MG63 (cell line): ENCODE data around the gene TRMT44. TPM values are rescaled to one million over a fixed set of nuclear protein-coding genes. Genes with fewer than 3 reads are reported as not detected.
A peak's percentile ranks its signal among the peaks of the same experiment; 100 is the strongest.
"Not testable (repeated sequence)": the region's sequence is repeated elsewhere in the genome, so short reads cannot be mapped to it uniquely, and the experiment has no call there.

ENCODE experiments used
- DNase-seq: peaks from one replicate; pipeline ENCODE4 v3.0.0-alpha.2; 2020
- H3K27me3 ChIP-seq: fragments of 250-450 bp; sonication (Bioruptor Pico); 2 replicates; pipeline ENCODE4 v1.5.1; 2020; ENCODE audit warnings: mild to moderate bottlenecking, moderate library complexity
- H3K36me3 ChIP-seq: fragments of 250-450 bp; sonication (Bioruptor Pico); 2 replicates; pipeline ENCODE4 v1.5.1; 2020; ENCODE audit warnings: mild to moderate bottlenecking, moderate library complexity
- H3K4me3 ChIP-seq: fragments of 250-450 bp; sonication (Bioruptor Pico); 2 replicates; pipeline ENCODE4 v1.5.1; 2020; ENCODE audit warnings: mild to moderate bottlenecking, moderate library complexity
- H3K9me3 ChIP-seq: fragments of 250-450 bp; sonication (Bioruptor Pico); 2 replicates; pipeline ENCODE4 v1.5.1; 2020; ENCODE audit warnings: mild to moderate bottlenecking, moderate library complexity
- total RNA-seq: library from RNA; depleted of rRNA; stranded (reverse); fragments of >200 nt; shearing (Covaris generic); gene quantifications from 2 replicates; pipeline ENCODE4 v1.2.3, GENCODE V29; 2014; ENCODE audit warnings: low replicate concordance

Gene TRMT44
- total RNA-seq, 1 experiment from 2014 or later, result 13.4 TPM

DNA sequence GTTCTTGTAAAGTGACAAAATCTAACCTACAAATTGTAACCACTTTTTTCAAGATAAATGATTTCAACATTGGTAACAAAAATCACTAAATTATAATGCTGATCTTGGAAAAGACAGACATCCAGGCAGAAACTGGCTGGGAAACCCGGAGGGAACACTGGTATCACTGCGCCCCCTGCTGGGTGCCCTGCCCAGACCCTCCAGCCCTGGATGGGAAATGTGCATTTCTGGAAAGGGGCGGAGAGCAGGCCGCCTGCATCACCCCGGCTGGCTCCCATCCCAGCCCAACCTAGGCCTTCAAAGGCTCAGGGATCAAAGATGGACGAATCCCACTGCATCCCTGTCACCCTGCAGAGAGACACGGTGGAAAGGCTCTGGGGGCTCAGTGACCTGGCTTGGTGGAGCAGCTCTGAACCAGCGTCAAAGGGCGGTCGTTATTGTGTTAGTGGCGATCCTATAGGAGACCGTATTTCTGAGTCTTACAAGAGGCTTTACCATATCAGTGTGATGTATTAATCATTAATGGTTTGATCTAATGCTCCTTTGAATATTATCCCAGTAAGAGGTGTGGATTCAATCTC is 37.3 kb upstream of the TRMT44 start:
- Histone ChIP-seq H3K9me3 (no peaks in the 10 kb centered on the region), H3K27me3 (no peaks in the 10 kb centered on the region), H3K36me3 (peaks cover 6% of the 10 kb centered on the region; the same call in 1 of the 2 replicates), H3K4me3 (no peak overlapping the region)
- peak; percentile 73 for DNase-seq

DNA sequence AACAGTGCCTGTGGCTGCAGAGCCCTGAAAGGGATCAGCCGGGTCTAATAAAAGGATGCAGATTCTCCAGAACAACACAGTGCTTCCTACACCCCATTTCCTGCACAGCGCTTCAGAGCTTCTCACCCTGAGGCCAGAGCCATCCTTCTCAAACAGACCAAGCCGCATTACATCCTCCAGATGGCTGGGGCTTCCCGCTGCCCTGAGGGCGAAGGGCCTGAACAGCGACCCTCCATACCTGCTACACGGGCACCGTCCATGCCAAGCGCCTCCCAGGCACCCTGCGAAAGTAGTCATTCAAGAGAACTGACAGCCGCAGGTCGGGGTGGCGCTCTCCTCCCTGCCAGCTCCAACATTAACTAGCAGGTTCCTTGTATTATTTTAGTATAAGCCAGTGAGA is 36.6 kb upstream of the TRMT44 start:
- Histone ChIP-seq H3K9me3 (no peaks in the 10 kb centered on the region), H3K27me3 (no peaks in the 10 kb centered on the region), H3K36me3 (peaks cover 6% of the 10 kb centered on the region; the same call in 1 of the 2 replicates), H3K4me3 (no peak overlapping the region)
- DNase-seq, result no peak

DNA sequence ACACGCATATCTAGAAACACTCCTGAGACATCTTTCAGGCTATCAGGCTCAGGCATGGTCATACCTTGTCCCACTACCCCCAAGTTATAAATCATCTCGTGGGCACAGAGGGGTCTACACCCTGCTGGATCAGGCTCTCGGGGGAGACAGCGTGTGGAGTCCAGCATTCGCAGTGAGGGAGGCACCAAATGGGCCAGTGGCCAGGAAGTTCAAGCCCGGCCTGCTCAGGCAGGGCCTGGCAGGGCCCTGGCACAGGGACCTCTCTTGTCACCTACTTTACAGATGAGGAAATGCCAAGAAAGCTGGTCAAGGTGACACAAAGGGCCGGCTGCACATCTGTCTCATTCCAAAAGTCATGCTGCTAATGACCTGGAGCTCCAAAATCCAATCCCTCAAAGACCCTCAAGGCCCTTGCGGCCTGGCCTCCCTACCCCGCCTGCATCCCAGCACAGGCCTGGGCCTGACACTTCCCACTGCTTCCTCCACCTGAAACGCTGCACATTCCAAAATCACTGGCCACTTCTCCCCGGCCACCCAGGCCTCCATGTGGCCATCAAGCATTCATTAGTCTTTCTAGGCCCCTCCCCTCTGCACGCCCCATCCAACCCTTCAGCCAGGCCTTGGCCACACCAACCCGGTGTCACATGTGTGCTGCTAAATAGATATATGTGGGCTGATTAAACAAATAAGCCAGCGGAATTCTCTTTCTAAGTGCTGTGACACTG is 35.6 kb upstream of the TRMT44 start:
- no peaks in the 10 kb centered on the region for H3K27me3 ChIP-seq
- no peak for DNase-seq

DNA sequence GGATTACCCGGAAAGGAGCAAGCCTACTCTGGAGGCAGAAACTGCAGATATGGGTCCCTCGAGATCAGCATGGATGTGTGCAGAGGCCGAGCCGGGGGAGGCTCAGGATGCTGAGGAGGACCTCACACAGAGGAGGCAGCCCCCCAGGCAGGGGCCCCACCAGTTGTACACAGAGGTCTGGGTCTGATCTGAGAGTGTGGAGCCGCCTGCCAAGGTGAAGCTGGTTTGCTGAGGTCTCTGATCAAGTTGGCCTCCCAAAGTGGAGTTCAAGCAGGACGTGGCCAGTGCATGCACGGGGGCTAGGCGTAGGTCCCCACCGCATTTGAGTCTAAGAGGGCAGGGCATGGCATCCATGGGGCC is 35.1 kb upstream of the TRMT44 start:
- no peak for DNase-seq
- H3K4me3 ChIP-seq, result no peak overlapping the region
- H3K27me3 ChIP-seq, result no peaks in the 10 kb centered on the region
- H3K9me3 ChIP-seq, result no peaks in the 10 kb centered on the region
- H3K36me3 ChIP-seq, result peaks cover 9% of the 10 kb centered on the region; the same call in 1 of the 2 replicates

More for the DNA sequence above, 35.6 kb upstream of the TRMT44 start:
- Histone ChIP-seq H3K36me3 (peaks cover 9% of the 10 kb centered on the region; the same call in 1 of the 2 replicates), H3K4me3 (no peak overlapping the region), H3K9me3 (no peaks in the 10 kb centered on the region)

DNA sequence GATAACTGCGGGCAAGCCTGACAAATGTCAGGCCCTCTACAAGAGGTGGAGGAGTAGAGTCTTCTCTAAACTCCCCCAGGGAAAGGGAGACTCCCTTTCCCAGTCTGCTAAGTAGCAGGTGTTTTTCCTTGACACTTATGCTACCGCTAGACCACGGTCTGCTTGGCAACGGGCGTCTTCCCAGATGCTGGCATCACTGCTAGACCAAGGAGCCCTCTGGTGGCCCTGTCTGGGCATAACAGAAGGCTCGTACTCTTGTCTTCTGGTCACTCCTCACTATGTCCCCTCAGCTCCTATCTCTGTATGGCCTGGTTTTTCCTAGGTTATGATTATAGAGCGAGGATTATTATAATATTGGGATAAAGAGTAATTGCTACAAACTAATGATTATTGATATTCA is 33.7 kb upstream of the TRMT44 start:
- not testable (repeated sequence) for H3K27me3 ChIP-seq, H3K36me3 ChIP-seq, H3K4me3 ChIP-seq, DNase-seq, H3K9me3 ChIP-seq

DNA sequence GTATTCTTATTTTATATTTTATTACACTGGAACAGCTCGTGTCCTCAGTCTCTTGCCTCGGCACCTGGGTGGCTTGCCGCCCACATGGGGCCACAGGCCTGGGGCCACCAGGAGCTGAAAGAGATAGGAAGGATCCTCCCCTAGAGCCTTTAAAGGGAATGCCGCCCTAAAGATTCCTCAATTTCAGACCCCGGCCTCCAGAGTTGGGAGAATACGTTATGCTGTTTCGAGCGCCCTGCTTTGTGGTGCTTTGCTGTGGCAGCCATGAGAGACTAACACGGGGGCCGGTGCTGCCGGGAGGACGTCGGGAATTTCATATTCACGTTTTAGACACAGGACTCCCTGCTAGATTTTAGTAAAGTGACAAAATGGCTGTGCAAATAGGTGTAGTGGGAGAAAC is 33.3 kb upstream of the TRMT44 start:
- no peak for DNase-seq

DNA sequence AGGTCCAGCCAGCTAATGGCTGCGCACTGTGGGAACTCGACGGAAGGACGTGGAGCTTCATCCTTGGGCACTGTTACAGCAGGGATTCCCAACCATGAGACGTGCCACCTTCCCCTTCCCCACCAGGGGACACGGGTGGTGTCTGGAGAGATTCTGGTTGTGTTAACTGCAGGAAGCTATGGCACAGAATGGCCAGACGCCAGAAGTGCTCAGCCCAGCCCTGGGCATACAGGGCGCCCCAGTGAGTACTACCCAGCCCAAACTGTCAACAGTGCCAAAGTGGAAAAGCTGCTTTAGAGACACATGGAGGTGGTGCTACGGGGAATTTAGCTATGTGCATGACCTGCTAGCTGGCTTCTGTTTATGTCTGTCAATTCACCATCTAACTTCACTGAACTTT is 32.8 kb upstream of the TRMT44 start:
- peaks cover 5% of the 10 kb centered on the region; the same call in 1 of the 2 replicates for H3K36me3 ChIP-seq
- no peak for DNase-seq
- H3K9me3 ChIP-seq, result no peaks in the 10 kb centered on the region
- no peak overlapping the region for H3K4me3 ChIP-seq
- H3K27me3 ChIP-seq, result no peaks in the 10 kb centered on the region

More for the DNA sequence above, 33.3 kb upstream of the TRMT44 start:
- no peak overlapping the region for H3K4me3 ChIP-seq
- H3K36me3 ChIP-seq, result peaks cover 9% of the 10 kb centered on the region; the same call in 1 of the 2 replicates
- no peaks in the 10 kb centered on the region for H3K9me3 ChIP-seq
- no peaks in the 10 kb centered on the region for H3K27me3 ChIP-seq

DNA sequence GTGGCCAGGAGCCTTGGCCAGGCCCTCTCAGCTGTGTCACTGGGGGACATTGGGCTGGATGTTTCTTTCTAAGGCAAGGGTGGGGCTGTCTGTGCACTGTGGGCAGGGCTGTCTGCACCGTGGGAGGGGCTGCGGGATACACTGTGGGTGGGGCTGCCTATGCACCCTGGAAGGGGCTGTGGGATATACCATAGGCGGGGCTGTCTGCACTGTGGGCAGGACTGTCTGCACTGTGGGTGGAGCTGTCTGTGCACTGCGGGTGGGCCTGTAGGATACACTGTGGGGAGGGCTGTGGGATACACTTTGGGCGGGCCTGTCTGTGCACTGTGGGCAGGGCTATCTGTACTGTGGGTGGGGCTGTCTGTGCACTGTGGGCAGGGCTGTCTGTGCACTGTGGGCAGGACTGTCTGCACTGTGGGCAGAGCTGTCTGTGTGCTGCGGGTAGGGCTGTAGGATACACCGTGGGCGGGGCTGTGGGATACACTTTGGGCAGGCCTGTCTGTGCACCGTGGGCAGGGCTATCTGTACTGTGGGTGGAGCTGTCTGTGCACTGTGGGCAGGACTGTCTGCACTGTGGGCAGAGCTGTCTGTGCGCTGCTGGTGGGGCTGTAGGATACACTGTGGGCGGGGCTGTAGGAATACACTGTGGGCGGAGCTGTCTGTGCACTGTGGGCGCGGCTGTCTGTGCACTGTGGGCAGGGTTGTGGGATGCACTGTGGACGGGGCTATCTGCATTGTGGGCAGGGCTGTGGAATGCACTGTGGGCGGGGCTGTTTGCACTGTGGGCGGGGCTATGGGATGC is 31.1 kb upstream of the TRMT44 start:
- H3K36me3 ChIP-seq, result peaks cover 4% of the 10 kb centered on the region
- DNase-seq, result peak; percentile 42

DNA sequence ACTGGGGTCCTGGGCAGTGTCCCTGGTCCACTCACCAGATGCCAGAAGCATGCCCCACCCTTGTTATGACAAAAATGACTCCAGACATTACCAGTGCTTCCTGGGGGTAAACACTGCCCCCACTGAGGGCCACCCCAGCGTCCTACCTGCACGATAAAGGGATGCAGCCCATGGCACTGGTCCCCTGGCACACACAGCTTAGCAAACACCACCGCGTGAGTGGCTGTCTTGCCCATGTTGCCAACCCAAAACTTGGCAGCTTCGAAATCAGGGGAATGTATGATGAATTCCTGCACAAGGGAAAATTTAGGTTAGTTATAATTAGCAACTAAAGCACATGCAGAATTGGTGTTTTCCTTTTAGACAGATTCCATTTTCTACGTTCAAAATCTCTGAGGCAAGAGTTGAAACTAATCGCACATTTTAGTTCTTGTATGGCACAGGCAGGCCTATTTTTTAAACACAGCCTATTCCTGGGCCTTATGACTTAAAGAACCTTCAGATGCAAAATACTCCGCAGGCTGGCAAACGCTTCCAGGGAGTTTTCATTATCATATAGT is 30.4 kb upstream of the TRMT44 start:
- no peak for DNase-seq
- H3K4me3 ChIP-seq, result no peak overlapping the region
- H3K9me3 ChIP-seq, result no peaks in the 10 kb centered on the region
- peaks cover 9% of the 10 kb centered on the region for H3K36me3 ChIP-seq
- no peaks in the 10 kb centered on the region for H3K27me3 ChIP-seq

More for the DNA sequence above, 31.1 kb upstream of the TRMT44 start:
- H3K9me3 ChIP-seq, result no peaks in the 10 kb centered on the region
- H3K4me3 ChIP-seq, result no peak overlapping the region
- no peaks in the 10 kb centered on the region for H3K27me3 ChIP-seq

DNA sequence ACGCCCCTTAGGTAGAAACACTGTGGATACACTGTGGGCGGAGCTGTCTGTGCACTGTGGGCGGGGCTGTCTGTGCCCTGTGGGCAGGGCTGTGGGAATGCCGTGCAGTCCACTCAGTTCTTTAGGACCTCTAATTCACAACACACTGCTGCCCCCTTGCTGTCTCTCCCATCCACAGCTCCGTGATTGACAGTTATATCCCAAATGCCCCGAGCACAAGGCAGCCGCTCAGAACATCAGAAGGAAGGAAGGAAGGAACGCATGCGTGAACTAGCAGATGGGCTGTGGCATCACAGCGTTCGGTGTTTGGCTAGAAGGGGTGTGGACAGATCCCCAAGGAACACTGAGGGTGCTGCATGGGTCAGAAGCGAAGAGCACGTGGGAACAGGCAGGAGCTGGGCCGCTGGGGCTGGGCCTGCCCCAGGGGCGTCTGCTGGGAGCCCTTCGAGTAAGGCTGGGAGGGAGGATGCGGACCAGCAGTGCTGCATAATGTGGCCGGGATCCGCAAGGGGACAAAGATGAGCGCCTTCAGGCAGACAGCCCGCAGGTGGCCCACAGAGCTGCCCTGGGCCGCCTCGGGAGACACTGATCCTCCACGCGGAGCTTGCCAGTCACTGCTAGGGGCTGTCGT is 29.8 kb upstream of the TRMT44 start:
- Histone ChIP-seq H3K9me3 (no peaks in the 10 kb centered on the region), H3K36me3 (peaks cover 9% of the 10 kb centered on the region), H3K27me3 (no peaks in the 10 kb centered on the region), H3K4me3 (no peak overlapping the region)
- peak; percentile 52 for DNase-seq

DNA sequence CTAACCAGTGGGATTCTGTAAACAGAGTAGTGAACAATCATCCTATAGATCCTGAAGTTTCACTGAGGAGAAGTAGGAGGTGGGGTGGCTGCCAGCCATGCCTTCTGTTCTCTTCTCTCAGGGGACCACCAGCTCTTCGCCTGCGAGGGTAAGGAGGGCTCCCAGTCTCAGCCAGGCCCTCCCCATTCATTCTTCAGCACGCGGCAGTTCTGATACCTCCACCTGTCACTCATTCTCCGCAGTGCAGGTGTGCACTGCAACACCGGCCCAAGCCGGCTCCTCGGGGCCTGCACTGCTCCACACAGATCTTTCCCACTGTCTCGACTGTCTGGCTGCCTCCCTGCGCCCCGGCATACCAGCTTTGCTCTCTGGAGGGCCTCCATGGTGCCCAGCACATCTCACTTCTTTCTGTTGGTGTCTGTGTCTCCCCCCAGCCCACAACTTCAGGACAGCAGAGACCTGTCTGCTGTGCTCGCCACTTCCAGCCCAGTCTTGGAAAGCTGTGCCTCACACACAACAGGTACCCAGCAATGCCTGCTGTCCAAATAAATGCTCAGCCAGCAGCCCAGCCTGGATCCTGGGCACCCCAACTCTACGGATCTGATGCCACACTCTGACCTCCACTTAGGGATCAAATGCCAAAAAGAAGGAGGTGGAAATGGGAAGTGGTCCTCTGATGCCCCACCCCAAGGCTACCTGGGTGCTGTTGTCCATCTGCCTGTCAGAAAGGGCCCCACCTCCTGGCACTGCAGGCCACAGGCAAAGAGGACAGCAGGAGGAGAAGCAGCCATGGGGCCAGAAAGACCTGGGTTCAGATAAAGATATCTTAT is 29.0 kb upstream of the TRMT44 start:
- peaks cover 9% of the 10 kb centered on the region for H3K36me3 ChIP-seq
- H3K4me3 ChIP-seq, result no peak overlapping the region
- no peaks in the 10 kb centered on the region for H3K27me3 ChIP-seq
- DNase-seq, result no peak
- H3K9me3 ChIP-seq, result no peaks in the 10 kb centered on the region

DNA sequence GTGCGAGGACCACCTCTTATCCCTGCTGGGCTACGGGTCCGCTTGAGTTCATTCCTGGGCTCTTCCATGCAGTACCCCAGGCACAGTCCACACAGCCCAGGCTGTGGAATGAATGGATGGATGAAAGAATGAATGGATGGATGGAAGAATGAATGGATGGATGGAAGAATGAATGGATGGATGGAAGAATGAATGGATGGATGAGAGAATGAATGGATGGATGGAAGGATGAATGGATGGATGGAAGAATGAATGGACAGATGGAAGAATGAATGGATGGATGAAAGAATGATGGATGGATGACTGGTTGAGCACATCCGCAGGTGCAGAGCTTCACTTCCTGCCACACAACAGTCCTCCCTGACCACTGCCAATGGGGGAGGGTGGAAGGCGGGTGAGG is 28.3 kb upstream of the TRMT44 start:
- DNase-seq, result no peak
- Histone ChIP-seq H3K27me3 (no peaks in the 10 kb centered on the region), H3K36me3 (peaks cover 9% of the 10 kb centered on the region), H3K9me3 (no peaks in the 10 kb centered on the region), H3K4me3 (no peak overlapping the region)

DNA sequence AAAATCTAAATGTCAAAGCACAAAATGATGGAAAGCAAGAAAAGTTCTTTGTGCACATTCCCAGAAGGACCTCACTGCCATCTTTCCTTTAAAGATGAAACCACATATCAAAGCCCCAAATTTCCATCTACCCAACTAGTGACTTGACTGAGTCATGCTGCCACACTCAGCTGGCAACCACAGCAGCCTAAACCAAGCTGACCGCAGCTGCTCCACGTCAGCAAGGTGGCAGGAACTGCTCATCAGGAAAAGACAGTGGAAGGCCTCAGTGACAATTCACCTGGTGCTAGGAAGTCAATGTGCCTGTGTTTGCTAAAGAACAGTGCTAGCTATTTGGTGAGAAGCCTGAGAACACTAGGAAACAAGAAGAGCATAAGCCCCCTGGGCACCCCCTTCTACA is 26.2 kb upstream of the TRMT44 start:
- DNase-seq, result no peak
- Histone ChIP-seq H3K27me3 (no peaks in the 10 kb centered on the region), H3K9me3 (no peaks in the 10 kb centered on the region), H3K4me3 (no peak overlapping the region), H3K36me3 (peaks cover 6% of the 10 kb centered on the region)

DNA sequence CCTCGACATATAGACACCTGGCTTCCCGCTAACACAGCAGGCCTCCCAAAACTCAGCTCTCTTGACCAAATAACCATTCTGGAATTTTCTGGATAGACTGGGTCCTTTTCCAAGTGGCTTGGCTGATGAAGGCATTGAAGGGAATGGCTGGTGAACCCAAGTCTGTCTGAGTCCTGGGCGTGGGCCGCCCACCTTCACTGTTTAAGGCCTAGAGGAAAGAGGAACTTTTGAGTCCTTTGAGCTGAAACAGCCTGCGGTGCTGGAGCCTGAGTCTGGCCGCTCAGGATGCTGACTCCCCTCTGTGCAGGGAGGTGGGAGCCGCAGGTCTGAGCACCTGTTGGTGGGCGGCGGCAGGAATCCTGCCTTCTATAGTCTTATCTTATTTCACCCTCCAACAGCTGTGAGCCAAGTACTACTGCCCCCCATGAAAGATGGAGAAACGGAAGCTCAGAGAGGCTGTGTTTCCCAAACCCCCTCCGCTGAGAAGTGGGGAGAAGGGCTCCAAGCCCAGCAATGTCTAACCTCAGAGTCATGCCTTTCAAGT is 23.4 kb upstream of the TRMT44 start:
- Histone ChIP-seq H3K4me3 (no peak overlapping the region), H3K27me3 (no peaks in the 10 kb centered on the region), H3K9me3 (no peaks in the 10 kb centered on the region), H3K36me3 (peaks cover 6% of the 10 kb centered on the region)
- DNase-seq, result no peak

DNA sequence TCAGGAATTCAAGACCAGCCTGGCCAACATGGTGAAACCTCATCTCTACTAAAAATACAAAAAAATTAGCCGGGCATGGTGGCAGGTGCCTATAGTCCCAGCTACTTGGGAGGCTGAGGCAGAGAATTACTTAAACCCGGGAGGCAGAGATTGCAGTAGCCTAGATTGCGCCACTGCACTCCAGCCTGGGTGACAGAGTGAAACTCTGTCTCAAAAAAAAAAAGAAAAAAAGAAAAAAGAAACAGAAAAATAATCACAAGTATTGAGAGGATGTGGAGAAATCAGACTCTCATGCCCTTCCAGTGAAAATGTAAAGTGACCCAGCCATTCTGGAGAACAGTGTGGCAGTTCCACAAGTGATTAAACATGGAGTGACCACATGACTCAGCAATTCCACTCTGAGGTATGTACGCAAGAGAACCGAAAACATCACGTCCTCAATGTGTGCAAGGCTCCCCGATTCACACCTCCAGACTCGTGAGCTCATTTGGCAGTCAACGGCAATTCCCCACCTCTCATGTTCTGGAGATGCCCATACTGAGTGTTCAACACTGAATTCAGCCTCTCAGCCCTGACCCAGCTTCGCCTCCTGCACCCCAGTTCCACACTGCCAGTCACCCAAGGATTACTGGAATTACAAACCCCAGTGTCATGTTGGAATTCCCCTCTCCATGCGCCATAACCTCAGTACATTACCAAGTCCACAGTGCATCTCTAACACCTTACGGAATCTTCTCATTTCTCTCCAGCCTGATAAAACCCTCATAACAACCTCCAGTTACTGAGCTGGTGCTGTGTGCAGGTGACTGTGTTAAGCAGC is 21.1 kb upstream of the TRMT44 start:
- H3K4me3 ChIP-seq, result no peak overlapping the region
- DNase-seq, result no peak
- peaks cover 5% of the 10 kb centered on the region for H3K36me3 ChIP-seq
- H3K9me3 ChIP-seq, result no peaks in the 10 kb centered on the region
- no peaks in the 10 kb centered on the region for H3K27me3 ChIP-seq
